Fibroblast of mammary gland (primary cell): ENCODE data around the gene REM2.

Experiments
- DNase-seq: peaks from one replicate; pipeline ENCODE4 v3.0.0-alpha.2; 2010; ENCODE audit warnings: low read depth
- H3K4me3 ChIP-seq: 2 replicates; pipeline ENCODE4 v1.5.1; 2011; ENCODE audit warnings: low read depth, mild to moderate bottlenecking, low read length, moderate library complexity; ENCODE audit not compliant: control insufficient read depth
- TF ChIP-seq, protein P1 (sequence below): conservative IDR thresholded peaks from 2 replicates; pipeline ENCODE4 v1.5.1; 2011; ENCODE audit warnings: low read depth, low read length, inconsistent platforms; ENCODE audit not compliant: control insufficient read depth, insufficient read depth

The REM2 gene

DNA sequence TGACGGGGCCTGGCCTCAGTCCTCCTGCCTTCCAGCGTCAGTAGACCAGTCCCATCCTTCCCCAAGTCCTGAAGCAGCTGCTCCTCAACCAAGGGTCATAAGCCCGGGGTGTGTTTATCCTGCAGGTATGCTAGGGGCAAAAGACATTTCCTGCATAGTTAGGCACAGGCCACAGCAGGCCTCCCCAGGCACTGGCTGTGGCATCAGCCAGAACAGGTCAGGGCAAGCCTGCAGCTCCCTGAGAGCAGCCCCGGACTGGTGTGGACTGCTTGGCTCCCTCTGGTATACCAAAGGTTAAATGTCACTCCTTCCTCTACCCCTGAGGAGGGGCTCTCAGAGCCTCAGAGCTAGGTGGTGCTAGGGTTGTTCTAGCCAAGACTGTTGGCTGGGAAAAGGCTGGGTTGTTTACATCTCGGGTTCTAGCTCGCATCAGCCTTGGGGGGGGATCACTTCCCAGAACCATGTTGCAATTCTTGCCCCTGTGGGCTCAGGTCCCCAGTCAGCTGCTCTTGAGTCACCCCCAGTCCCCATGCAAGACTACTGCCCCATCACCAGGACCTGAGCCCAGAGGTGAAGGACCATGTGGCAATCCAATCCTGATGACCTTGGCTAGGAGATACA is 43.8 kb upstream of the REM2 start:
- TF ChIP-seq, protein P1, sequence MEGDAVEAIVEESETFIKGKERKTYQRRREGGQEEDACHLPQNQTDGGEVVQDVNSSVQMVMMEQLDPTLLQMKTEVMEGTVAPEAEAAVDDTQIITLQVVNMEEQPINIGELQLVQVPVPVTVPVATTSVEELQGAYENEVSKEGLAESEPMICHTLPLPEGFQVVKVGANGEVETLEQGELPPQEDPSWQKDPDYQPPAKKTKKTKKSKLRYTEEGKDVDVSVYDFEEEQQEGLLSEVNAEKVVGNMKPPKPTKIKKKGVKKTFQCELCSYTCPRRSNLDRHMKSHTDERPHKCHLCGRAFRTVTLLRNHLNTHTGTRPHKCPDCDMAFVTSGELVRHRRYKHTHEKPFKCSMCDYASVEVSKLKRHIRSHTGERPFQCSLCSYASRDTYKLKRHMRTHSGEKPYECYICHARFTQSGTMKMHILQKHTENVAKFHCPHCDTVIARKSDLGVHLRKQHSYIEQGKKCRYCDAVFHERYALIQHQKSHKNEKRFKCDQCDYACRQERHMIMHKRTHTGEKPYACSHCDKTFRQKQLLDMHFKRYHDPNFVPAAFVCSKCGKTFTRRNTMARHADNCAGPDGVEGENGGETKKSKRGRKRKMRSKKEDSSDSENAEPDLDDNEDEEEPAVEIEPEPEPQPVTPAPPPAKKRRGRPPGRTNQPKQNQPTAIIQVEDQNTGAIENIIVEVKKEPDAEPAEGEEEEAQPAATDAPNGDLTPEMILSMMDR = no peak
- H3K4me3 ChIP-seq = peak overlapping the region; percentile 95
- peak; percentile 86 for DNase-seq

DNA sequence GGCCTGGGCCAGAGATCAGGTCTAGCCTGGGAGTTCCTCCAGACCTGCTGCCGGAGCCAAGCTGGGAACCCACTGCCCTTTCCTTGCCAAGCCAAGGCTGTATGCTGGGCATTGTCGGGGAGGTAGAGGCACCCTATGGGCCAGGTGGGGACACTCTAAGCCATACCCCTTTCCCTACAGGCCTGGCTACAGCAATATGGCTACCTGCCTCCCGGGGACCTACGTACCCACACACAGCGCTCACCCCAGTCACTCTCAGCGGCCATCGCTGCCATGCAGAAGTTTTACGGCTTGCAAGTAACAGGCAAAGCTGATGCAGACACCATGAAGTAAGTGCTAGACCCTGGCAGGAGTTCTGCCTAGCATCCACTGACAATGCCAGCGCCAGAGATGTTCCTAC is 41.7 kb upstream of the REM2 start:
- no peak for DNase-seq
- H3K4me3 ChIP-seq = no peak overlapping the region
- TF ChIP-seq, protein P1 = no peak

DNA sequence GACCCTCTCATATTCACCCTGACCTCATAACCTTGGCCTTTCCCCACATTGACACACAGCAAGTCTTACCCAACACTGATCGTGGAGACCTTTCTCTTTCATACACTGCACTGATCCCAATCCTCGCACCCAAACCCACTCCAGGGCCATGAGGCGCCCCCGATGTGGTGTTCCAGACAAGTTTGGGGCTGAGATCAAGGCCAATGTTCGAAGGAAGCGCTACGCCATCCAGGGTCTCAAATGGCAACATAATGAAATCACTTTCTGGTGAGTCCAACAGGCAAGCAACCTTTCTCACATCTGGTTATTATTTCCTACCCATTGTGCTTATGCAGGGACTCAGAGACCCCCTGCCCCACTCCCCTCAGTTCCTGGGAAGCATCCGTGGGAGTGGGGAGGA is 41.3 kb upstream of the REM2 start:
- TF ChIP-seq, protein P1 = no peak
- no peak for DNase-seq
- no peak overlapping the region for H3K4me3 ChIP-seq

DNA sequence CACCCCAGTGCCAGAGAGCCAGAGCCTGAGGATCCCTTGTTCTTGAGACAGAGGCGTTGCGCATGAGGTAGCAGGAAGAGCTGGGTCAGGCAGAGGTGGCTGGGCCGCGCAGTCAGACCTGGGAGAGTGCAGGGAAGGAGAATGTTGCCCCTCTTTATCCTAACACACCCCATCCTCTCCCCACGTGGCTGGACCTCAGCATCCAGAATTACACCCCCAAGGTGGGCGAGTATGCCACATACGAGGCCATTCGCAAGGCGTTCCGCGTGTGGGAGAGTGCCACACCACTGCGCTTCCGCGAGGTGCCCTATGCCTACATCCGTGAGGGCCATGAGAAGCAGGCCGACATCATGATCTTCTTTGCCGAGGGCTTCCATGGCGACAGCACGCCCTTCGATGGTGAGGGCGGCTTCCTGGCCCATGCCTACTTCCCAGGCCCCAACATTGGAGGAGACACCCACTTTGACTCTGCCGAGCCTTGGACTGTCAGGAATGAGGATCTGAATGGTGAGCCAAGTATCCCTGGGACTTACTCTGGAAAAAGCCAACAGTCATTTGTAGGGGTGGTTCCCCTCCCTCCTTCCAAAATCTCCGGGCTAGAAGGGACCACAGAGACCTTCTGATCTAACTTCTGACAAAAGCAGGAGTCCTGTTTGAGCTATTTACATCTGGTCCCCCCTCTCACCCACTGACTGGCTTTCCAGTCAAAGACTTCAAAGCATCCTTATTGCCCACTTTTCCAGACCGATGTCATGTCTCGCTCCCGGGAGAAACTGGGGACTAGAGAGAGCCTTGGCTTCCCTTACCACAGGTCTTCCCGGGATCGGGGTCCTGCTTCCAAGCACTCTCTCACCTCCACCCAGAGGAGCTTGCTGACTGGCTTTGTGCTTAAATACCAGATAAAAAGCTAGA is 40.6 kb upstream of the REM2 start:
- TF ChIP-seq, protein P1 = no peak
- no peak for DNase-seq
- H3K4me3 ChIP-seq = no peak overlapping the region

DNA sequence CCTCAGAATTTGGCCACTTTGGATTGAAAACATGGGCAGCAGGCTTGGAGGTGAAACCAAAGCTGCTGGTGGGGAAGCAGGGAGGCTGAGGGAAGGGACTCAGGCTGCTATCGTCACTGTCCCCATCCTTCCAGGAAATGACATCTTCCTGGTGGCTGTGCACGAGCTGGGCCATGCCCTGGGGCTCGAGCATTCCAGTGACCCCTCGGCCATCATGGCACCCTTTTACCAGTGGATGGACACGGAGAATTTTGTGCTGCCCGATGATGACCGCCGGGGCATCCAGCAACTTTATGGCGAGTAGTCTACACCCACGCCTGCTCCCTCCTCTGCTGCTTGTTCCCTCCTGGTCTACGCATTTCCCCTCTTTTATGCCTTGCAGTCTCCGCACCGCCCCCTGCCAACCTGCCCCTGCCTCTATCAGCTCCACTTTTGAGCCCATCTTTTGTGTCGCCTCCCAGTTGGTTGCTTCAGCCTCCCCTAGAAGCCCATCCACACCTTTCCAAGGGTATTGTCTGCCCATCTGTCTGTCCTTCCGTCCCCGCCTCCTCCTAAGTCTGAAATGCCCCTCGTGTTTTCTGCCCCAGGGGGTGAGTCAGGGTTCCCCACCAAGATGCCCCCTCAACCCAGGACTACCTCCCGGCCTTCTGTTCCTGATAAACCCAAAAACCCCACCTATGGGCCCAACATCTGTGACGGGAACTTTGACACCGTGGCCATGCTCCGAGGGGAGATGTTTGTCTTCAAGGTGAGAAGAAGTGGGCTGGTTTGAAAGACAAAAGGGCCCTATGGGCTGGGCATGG is 39.7 kb upstream of the REM2 start:
- DNase-seq = no peak
- H3K4me3 ChIP-seq = no peak overlapping the region
- TF ChIP-seq, protein P1 = no peak

DNA sequence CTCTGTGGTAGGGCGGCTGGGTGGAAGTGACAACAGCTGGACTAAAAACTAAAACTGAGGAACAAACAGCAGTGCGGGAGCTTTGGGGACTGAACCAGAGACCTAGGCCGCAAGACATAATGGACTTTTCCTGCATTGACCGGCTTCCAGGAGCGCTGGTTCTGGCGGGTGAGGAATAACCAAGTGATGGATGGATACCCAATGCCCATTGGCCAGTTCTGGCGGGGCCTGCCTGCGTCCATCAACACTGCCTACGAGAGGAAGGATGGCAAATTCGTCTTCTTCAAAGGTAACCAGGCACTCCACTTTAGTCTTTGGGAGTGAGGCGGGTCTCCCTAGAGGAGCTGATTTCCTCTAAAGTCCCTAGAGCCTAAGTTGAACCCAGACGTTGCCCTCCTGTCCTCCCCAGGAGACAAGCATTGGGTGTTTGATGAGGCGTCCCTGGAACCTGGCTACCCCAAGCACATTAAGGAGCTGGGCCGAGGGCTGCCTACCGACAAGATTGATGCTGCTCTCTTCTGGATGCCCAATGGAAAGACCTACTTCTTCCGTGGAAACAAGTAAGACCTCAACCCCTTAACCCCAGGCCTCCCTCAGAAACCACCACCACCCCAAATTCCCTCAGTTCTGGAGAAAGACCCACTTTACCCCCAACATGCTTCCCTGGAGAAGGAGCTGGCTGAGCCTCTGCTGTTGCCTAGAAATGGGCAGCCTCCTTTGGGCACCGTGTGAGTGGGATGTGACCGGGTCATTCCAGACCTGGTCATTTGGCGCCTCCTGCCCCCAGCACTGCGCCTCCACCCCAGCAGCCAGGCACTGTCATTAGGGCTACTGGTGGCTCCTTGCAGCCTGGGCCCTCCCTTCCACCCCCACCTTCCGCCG is 38.6 kb upstream of the REM2 start:
- no peak overlapping the region for H3K4me3 ChIP-seq

More for the DNA sequence above, 38.6 kb upstream of the REM2 start:
- TF ChIP-seq, protein P1 = no peak
- DNase-seq = peak; percentile 14
